ENCODE results near the gene EFCAB11. TPM values are rescaled to one million over a fixed set of nuclear protein-coding genes. Genes with fewer than 3 reads are reported as not detected.

EFCAB11 gene
- total and polyA plus RNA-seq, 2 donors (not counting 3 experiments of a cell fraction or from before 2014, with no cell fraction given) = 2.8 to 6.3 TPM

DNA sequence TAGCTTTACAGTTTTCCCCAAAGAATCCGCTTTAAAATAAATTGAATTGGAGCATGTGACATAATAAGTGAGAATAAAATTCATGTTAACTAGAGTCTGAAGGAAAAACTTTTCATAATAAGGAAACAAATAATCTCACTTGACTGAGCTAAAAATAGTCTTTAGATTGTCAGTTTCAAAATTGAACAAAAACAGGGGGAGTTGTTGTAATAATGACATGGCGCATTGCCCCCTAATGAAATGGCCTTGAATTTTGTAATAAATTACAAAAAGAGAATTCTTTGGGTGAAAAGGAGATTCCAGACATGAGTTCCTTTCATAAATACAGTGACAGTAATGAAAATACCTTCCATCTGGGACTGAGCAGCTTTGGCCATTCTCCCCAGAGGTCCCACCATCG lies 178.6 kb downstream of the EFCAB11 start:
- dilution Hi-C loops (cut with MboI; ENCODE audit: extremely low pct_ligation_motif_present, low sequenced_read_pairs) (no loop called here), intact Hi-C loops (cut with micrococcal nuclease) (loop anchor here (1.0 kb wide), 1 partner anchor 359 kb away; the partner anchor contains the start of gene FOXN3)
- Histone ChIP-seq H3K27me3 (ENCODE audit: control insufficient read depth in 2 of 2, insufficient read depth in 2 of 2, low read length in 2 of 2) (no peaks in the 10 kb centered on the region), H3K9ac (replicated peaks; ENCODE audit: extremely low read depth, insufficient read depth, low read length) (no peak overlapping the region), H3K4me2 (ENCODE audit: insufficient read depth, low read length) (no peak overlapping the region), H3K79me2 (ENCODE audit: control insufficient read depth, insufficient read depth, low read length) (no peaks in the 10 kb centered on the region), H3K9me3 (replicated peaks; ENCODE audit: control insufficient read depth, insufficient read depth, low read length) (no peaks in the 10 kb centered on the region), H3K27ac (ENCODE audit: insufficient read depth, low read depth, low read length) (no peak overlapping the region), H3K9me1 (replicated peaks; ENCODE audit: control insufficient read depth, extremely low read depth, insufficient read depth, low read length) (no peaks in the 10 kb centered on the region), H2AFZ (ENCODE audit: low read depth, low read length) (no peak overlapping the region), H3K4me1 (ENCODE audit: control insufficient read depth, extremely low read depth, insufficient read depth, low read length) (peaks cover 27% of the 10 kb centered on the region), H4K20me1 (replicated peaks; ENCODE audit: control insufficient read depth, extremely low read depth, insufficient read depth, low read length) (no peaks in the 10 kb centered on the region), H3K36me3 (ENCODE audit: control insufficient read depth in 2 of 2, extremely low read depth in 1 of 2, insufficient read depth in 2 of 2, low read length in 2 of 2) (no peaks in the 10 kb centered on the region), H3K4me3 (replicated peaks in 1 of 3; ENCODE audit: insufficient read depth in 1 of 3, low read depth in 1 of 3, low read length in 3 of 3) (no peak overlapping the region)
- no peak for FAIRE-seq
- BruUV-seq (replicated peaks) = no TSS peak
- CTCF ChIA-PET = interaction anchor here (0.8 to 2.1 kb wide), 3 partner anchors 10 to 735 kb away, joined by 3 to 8 read pairs (median 3); no protein-coding TSS in a partner anchor
- no peak for DNase-seq (ENCODE audit: low read depth, low spot score)
- POLR2A ChIA-PET = no interaction called here
- TF ChIP-seq MYC (IDR thresholded peaks at IDR 0.05; ENCODE audit: low read depth, low read length) (no peak), GATA2 (IDR thresholded peaks at IDR 0.05; ENCODE audit: insufficient read depth, insufficient read length, low read depth, low read length) (no peak), POLR2A (IDR thresholded peaks at IDR 0.05; ENCODE audit: low read depth, low read length) (no peak), FOS (IDR thresholded peaks at IDR 0.05; ENCODE audit: borderline replicate concordance, insufficient read depth, low read length) (no peak), POLR2AphosphoS5 (IDR thresholded peaks at IDR 0.05; ENCODE audit: insufficient read depth, low read depth, low read length) (no peak), EZH2 (IDR thresholded peaks at IDR 0.05; ENCODE audit: borderline replicate concordance, low read depth, low read length, severe bottlenecking) (no peak), JUN (IDR thresholded peaks at IDR 0.05; ENCODE audit: borderline replicate concordance, insufficient read depth, insufficient read length, low read depth) (no peak)
- TF ChIP-seq, protein P1, sequence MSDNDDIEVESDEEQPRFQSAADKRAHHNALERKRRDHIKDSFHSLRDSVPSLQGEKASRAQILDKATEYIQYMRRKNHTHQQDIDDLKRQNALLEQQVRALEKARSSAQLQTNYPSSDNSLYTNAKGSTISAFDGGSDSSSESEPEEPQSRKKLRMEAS (IDR thresholded peaks at IDR 0.05; ENCODE audit: insufficient read depth, insufficient read length) = no peak
- TF ChIP-seq, protein P2, sequence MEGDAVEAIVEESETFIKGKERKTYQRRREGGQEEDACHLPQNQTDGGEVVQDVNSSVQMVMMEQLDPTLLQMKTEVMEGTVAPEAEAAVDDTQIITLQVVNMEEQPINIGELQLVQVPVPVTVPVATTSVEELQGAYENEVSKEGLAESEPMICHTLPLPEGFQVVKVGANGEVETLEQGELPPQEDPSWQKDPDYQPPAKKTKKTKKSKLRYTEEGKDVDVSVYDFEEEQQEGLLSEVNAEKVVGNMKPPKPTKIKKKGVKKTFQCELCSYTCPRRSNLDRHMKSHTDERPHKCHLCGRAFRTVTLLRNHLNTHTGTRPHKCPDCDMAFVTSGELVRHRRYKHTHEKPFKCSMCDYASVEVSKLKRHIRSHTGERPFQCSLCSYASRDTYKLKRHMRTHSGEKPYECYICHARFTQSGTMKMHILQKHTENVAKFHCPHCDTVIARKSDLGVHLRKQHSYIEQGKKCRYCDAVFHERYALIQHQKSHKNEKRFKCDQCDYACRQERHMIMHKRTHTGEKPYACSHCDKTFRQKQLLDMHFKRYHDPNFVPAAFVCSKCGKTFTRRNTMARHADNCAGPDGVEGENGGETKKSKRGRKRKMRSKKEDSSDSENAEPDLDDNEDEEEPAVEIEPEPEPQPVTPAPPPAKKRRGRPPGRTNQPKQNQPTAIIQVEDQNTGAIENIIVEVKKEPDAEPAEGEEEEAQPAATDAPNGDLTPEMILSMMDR (IDR thresholded peaks at IDR 0.05; ENCODE audit: extremely low read depth in 1 of 2, insufficient read depth in 1 of 2, low read depth in 1 of 2, low read length in 2 of 2) = no peak

All from endothelial cell of umbilical vein (primary cell).